Tibial nerve (tissue), 4 donors: Measurements from ENCODE around the gene ACR. TPM values are rescaled to one million over a fixed set of nuclear protein-coding genes. Genes with fewer than 3 reads are reported as not detected.
A peak's percentile ranks its signal among the peaks of the same experiment; 100 is the strongest.

ENCODE experiments used
- DNase-seq, 2 donors: peaks; one replicate each; pipeline ENCODE4 v3.0.0-alpha.2; 2019; ENCODE audit warnings: low spot score in 2 of 2
- H3K27ac ChIP-seq, 4 donors: fragments of 200-600 bp; sonication (generic) in 3 of 4; one replicate each; pipeline ENCODE4 v1.5.1; 2017 to 2019; ENCODE audit warnings: mild to moderate bottlenecking in 1 of 4
- H3K27me3 ChIP-seq, 2 donors: fragments of 200-600 bp; sonication (generic) in 1 of 2; one replicate each; pipeline versions ENCODE4 v1.5.1 to v1.6.0; 2017 to 2019
- H3K36me3 ChIP-seq, 3 donors: fragments of 200-600 bp; sonication (generic); one replicate each; pipeline ENCODE4 v1.5.1; 2018 to 2019
- H3K4me1 ChIP-seq, 4 donors: fragments of 200-600 bp; sonication (generic) in 3 of 4; one replicate each; pipeline ENCODE4 v1.5.1; 2017 to 2019
- H3K4me3 ChIP-seq, 4 donors: fragments of 200-600 bp; sonication (generic) in 3 of 4; one replicate each; pipeline ENCODE4 v1.5.1; 2017 to 2019; ENCODE audit warnings: mild to moderate bottlenecking in 1 of 4, moderate library complexity in 1 of 4
- H3K9me3 ChIP-seq, 4 donors: fragments of 200-600 bp; sonication (generic) in 3 of 4; one replicate each; pipeline ENCODE4 v1.5.1; 2017 to 2019
- CTCF ChIP-seq, 5 experiments: fragments of 200-600 bp in 3 of 5; fragments of 450-650 bp in 2 of 5; sonication (generic) in 3 of 5; IDR thresholded peaks; one replicate each; pipeline ENCODE4 v1.5.1; 2016 to 2019; ENCODE audit warnings: antibody characterized with exemption in 5 of 5, mild to moderate bottlenecking in 3 of 5, moderate library complexity in 2 of 5
- EP300 ChIP-seq, 2 donors: sonication (generic); formaldehyde crosslinking; IDR thresholded peaks; one replicate each; pipeline ENCODE4 v1.6.1; 2017; ENCODE audit warnings: antibody characterized with exemption in 2 of 2, mild to moderate bottlenecking in 1 of 2
- POLR2A ChIP-seq, 2 donors: fragments of 450-650 bp; IDR thresholded peaks; one replicate each; pipeline ENCODE4 v1.6.1; 2017; ENCODE audit warnings: antibody characterized with exemption in 2 of 2, mild to moderate bottlenecking in 2 of 2, moderate library complexity in 2 of 2
- WGBS, 2 donors: methylation state at CpG; one replicate each; pipeline ENCODE4 v1.1.5; 2018; 5-methylcytosine and 5-hydroxymethylcytosine counted together
- total RNA-seq, 4 donors: library from RNA; depleted of rRNA; stranded (reverse); fragments of >200 nt; gene quantifications; one replicate each; pipeline ENCODE4 v1.1.0, GENCODE V29; 2016

ACR gene
- total RNA-seq, 4 donors from 2014 or later, result 2.2 to 4.8 TPM; not detected in 2

GRCh38 chr22:50694766-50695420 is 43.1 kb upstream of the ACR start:
- 83 to 84% methylated on average over 17 to 18 of the region's 18 CpGs for whole genome bisulfite sequencing, 2 donors
- no peak overlapping the region for H3K4me3 ChIP-seq
- H3K27ac ChIP-seq, result no peak overlapping the region
- DNase-seq, result no peak
- H3K9me3 ChIP-seq, result peaks cover 0 to 8% (median 0%) of the 10 kb centered on the region in 4 donors
- no peak for TF ChIP-seq CTCF (IDR thresholded peaks at IDR 0.05)
- H3K27me3 ChIP-seq, result no peaks in the 10 kb centered on the region
- peaks cover 0 to 33% (median 5%) of the 10 kb centered on the region in 4 donors for H3K4me1 ChIP-seq
- no peaks in the 10 kb centered on the region for H3K36me3 ChIP-seq

GRCh38 chr22:50695421-50696250 is 42.4 kb upstream of the ACR start:
- Histone ChIP-seq H3K9me3 (peaks cover 0 to 8% (median 0%) of the 10 kb centered on the region in 4 donors), H3K4me3 (no peak overlapping the region), H3K27me3 (no peaks in the 10 kb centered on the region), H3K27ac (no peak overlapping the region), H3K36me3 (peaks cover 0 to under 1% (median 0%) of the 10 kb centered on the region in 3 donors), H3K4me1 (peaks cover 0 to 40% (median 5%) of the 10 kb centered on the region in 4 donors)
- TF ChIP-seq POLR2A (IDR thresholded peaks at IDR 0.05), result no peak
- TF ChIP-seq CTCF (IDR thresholded peaks at IDR 0.05), result no peak
- no peak for TF ChIP-seq EP300 (IDR thresholded peaks at IDR 0.05)
- WGBS, 2 donors, result 87 to 90% methylated on average over 18 of the region's 18 CpGs
- DNase-seq, result no peak

- DNase-seq, result no peak
- 47 to 63% methylated on average over 21 of the region's 21 CpGs for WGBS, 2 donors
- no peak for TF ChIP-seq EP300 (IDR thresholded peaks at IDR 0.05)
- Histone ChIP-seq H3K36me3 (peaks cover 0 to 7% (median 0%) of the 10 kb centered on the region in 3 donors), H3K4me1 (peaks cover 0 to 47% (median 5%) of the 10 kb centered on the region in 4 donors), H3K27ac (no peak overlapping the region), H3K9me3 (peaks cover 0 to 7% (median 0%) of the 10 kb centered on the region in 4 donors), H3K27me3 (no peaks in the 10 kb centered on the region), H3K4me3 (no peak overlapping the region)
These were observed 41.7 kb upstream of the ACR start for GRCh38 chr22:50696251-50696798.

GRCh38 chr22:50696799-50697561 is 41.0 kb upstream of the ACR start:
- peak overlapping the region in 1 of 4 donors; percentile 31 for H3K27ac ChIP-seq
- peaks cover 0 to 49% (median 5%) of the 10 kb centered on the region in 4 donors for H3K4me1 ChIP-seq
- peaks cover 0 to under 1% (median 0%) of the 10 kb centered on the region in 4 donors for H3K9me3 ChIP-seq
- no peaks in the 10 kb centered on the region for H3K27me3 ChIP-seq
- H3K36me3 ChIP-seq, result peaks cover 0 to 8% (median 0%) of the 10 kb centered on the region in 3 donors
- no peak for DNase-seq
- peak overlapping the region; percentile 22 to 55 (median 33) for H3K4me3 ChIP-seq
- 23 to 45% methylated on average over 20 to 24 of the region's 58 CpGs for WGBS, 2 donors
- TF ChIP-seq POLR2A (IDR thresholded peaks at IDR 0.05), result no peak
- TF ChIP-seq CTCF (IDR thresholded peaks at IDR 0.05), result peak in 3 of 5 experiments; percentile 24 to 42 (median 29)
